GM21576 (cell line): Measurements from ENCODE around the gene SH3BGRL3.
A peak's percentile ranks its signal among the peaks of the same experiment; 100 is the strongest.
"Not testable (repeated sequence)": the region's sequence is repeated elsewhere in the genome, so short reads cannot be mapped to it uniquely, and the experiment has no call there.

Experiments
- ATAC-seq: cut with Tn5 transposase; IDR thresholded peaks from one replicate; pipeline ENCODE4 v1.9.1; 2021; ENCODE audit warnings: mild to moderate bottlenecking, moderate library complexity; ENCODE audit not compliant: unreplicated experiment

SH3BGRL3 gene

DNA sequence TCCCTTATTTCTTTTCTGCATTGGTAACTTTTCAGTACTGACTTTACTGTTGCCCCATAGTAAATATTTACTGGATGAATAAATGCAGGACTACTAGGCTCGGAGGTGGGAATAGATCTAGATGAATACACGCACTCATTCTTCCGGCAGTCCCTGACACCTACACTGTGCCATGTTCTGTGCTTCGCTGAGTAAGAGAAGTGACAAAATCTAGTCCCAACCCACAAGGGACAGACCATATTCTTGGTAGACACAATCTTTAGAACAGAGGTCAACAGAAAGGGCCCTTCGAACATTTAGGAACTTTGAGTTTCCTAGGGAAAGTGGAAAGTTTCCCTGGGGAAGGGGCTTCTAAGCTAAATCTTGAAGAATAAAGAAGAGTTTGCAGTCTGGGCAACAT, 34.6 kb downstream of the SH3BGRL3 start:
- no peak for ATAC-seq

GRCh38 chr1:26315874-26316850, 36.3 kb downstream of the SH3BGRL3 start:
- ATAC-seq = no peak

DNA sequence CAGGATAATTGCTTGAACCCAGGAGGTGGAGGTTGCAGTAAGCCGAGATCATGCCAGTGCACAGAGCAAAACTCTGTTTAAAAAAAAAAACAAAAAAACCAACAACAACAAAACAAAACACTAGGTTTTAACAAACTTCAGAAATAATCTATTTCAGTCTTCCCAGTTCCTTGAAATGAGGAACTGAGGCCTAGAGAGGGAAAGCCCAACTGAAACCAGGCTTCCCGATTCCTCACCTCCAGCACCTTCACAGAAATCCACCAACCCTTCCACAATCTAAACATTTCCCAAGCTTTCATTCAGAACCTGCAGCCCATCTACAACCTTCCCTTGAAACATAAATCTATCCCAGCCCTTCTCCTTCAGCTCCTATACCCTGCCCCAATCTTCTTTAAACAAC, 37.3 kb downstream of the SH3BGRL3 start:
- ATAC-seq = no peak

DNA sequence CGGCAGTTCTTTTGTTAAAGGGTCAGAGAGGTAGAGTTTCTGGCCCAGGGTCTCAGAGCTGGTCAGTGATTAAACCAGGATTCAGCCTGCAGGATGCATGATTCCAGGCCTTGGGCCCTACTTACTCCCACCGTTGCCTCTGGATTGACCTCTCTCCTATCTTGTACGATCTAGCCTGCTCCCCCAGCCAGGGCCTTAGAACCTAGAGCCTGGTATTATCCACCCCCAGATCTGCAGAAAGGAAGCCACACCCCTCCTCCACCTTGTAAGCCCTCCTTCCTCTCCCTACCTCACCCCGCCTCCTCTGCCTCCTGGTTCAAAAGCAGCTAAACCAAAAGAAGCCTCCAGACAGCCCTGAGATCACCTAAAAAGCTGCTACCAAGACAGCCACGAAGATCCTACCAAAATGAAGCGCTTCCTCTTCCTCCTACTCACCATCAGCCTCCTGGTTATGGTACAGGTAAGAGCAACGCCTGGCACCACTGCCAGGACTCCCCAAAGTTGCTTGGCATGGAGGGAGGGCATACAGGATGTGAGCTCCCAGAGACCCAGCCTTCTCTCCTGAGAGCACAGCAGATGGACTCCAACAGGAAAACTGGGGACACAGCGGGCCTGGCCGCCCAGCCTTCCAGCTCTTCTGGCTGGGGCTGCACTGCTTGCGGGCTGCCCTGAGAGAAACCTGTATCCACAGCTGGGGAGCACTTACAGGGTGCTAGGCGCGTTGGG, 37.9 kb downstream of the SH3BGRL3 start, which contains the start of gene CD52:
TSS of gene CD52 (plus strand) at position 347 of the 726 bp plus-strand sequence. CDS start at position 407, 60 bp downstream.
- ATAC-seq = peak; percentile 45

GRCh38 chr1:26318338-26319064, 38.6 kb downstream of the SH3BGRL3 start:
- ATAC-seq = no peak

- no peak for ATAC-seq
Observed at GRCh38 chr1:26320896-26321295, 41.0 kb downstream of the SH3BGRL3 start.

DNA sequence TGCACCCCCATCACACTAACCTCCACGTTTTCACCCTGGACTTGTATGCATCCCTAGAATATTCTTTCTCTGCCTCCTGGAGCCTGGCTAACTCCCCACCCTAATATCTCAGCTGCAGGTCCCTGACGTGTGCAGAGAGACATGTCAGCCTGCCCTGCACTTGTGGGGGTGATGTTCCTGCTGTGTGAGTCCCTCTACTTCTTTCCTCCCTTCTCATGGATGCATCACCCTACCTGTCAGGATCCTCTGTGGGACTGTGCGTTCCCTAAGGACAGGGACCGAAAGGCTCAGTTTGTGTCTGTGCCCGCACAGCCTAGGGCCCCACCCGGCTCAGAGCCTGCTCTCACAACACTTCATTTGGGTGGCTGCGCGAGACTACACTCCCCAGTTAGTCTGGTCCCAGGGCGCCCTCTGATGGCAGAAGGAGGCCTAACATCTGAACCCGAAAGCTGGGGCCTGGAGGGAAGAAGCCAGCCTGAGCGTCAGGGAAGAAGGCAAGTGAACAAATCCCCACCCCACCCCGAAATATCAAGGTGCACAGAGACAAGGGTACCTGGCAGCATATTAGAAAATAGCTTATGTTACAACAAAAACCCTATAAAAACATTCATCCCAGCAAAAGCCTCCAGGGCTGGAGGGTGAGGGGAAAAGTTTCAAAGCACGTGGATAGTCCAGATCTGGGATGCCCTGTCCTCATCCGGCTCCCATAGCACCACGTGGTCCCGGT, 41.6 kb downstream of the SH3BGRL3 start:
- ATAC-seq = peak; percentile 33

GRCh38 chr1:26322042-26322331, 42.1 kb downstream of the SH3BGRL3 start:
- ATAC-seq = no peak

DNA sequence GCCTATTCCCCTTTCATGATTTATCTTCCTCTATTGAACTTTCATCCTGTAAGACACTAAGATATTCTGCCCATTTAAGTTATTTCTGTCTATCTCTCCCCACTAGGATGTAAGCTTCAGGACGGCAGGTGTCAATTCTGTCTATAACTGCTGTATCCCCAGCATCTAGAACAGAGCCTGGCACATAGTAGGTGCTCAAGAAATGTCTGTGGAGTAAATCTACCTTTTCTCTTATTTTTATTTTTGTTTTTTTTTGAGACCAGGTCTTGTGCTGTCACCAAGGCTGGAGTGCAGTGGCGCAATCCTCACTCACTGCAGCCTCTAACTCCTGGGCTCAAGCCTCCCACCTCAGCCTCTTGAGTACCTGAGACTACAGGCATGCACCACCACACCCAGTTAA, 43.5 kb downstream of the SH3BGRL3 start:
- ATAC-seq = no peak

DNA sequence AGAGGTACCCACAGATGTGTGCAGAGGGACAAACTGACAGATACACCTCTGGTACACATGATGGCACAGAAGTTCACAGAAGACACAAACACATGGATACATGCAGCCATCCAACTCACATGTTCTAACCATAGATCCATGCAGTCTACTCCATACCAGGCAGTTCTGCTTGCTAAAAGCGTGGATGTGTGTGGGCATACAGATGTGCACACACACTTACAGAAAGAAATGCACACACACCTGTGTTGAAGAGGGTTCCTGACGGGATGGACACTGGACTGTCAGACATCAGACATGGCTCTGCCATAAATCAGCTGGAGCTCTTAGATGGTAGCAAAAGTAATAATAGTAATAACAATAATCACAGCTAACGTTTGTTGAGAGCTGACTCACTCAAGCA, 44.7 kb downstream of the SH3BGRL3 start:
- ATAC-seq = no peak

DNA sequence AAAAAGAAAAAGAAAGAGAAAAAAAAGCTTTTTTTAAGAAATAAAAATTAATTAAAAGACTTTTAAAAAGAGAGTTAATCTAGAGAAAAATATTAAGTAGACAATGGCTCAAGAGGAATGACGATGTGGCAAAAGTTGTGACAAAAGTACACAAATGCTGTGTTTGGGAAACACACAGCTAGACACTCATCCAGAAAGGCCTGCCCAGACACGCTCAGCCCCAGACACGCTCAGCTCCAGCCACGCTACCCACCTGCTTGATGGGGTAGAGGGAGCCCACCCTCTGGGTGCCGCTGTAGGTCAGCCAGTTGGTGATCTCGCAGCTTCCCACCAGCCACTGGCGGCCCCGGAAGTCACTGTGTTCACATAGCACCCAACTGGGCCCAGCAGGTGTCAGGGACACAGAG, 48.1 kb downstream of the SH3BGRL3 start:
- ATAC-seq = no peak

GRCh38 chr1:26328597-26328996, 48.7 kb downstream of the SH3BGRL3 start:
- no peak for ATAC-seq

GRCh38 chr1:26329380-26329779, 49.5 kb downstream of the SH3BGRL3 start:
- not testable (repeated sequence) for ATAC-seq

GRCh38 chr1:26330276-26330675, 50.4 kb downstream of the SH3BGRL3 start:
- no peak for ATAC-seq
